Muscle layer of colon (tissue), 2 donors: ENCODE measurements around the gene RALGPS1.

Experiments used
- H3K27ac ChIP-seq: one replicate; pipeline ENCODE4 v1.7.0; 2013; ENCODE audit warnings: low read depth, mild to moderate bottlenecking, low read length, moderate library complexity
- H3K27me3 ChIP-seq, 2 donors: one replicate each; pipeline ENCODE4 v1.7.0; 2013; ENCODE audit warnings: low read length in 2 of 2, mild to moderate bottlenecking in 2 of 2; ENCODE audit not compliant: insufficient read depth in 2 of 2, control insufficient read depth in 1 of 2
- H3K36me3 ChIP-seq: one replicate; pipeline ENCODE4 v1.7.0; 2013; ENCODE audit warnings: mild to moderate bottlenecking, low read length; ENCODE audit not compliant: insufficient read depth
- H3K4me1 ChIP-seq: one replicate; pipeline ENCODE4 v1.7.0; 2013; ENCODE audit warnings: mild to moderate bottlenecking, low read length; ENCODE audit not compliant: insufficient read depth
- H3K4me3 ChIP-seq, 2 donors: one replicate each; pipeline ENCODE4 v1.7.0; 2013; ENCODE audit warnings: low read length in 2 of 2, low read depth in 1 of 2, mild to moderate bottlenecking in 1 of 2, moderate library complexity in 1 of 2
- H3K9ac ChIP-seq: one replicate; pipeline ENCODE4 v1.7.0; 2013; ENCODE audit warnings: low read length
- H3K9me3 ChIP-seq: one replicate; pipeline ENCODE4 v1.7.0; 2013; ENCODE audit warnings: mild to moderate bottlenecking, low read length
- donor health status: abdominal sarcoma.
- donor health status: Adenocarcinoma of cecum.

RALGPS1 gene

DNA sequence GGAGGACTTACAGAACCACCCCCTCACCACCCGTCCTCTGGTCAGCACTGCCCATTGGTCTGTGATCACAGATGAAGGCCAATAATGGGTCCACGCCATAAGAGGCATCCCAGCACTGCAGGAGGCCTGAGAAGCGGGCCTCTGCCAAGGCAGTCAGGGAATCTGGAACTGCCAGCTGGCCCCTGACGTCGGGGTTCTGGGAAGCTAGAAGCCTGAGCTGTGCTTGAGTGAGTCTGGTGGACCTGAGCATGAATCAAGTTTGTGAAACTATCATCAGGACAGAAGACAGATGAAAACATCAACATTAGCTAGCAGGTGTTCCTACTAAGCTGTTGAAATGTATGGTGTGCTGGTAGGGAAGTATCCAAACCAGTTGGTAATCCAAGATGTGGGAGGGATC is 200.0 kb downstream of the RALGPS1 start:
- H3K27ac ChIP-seq: peak overlapping the region; percentile 7
- peaks cover 73% of the 10 kb centered on the region for H3K4me1 ChIP-seq
- H3K27me3 ChIP-seq: no peaks in the 10 kb centered on the region
- H3K9ac ChIP-seq: no peak overlapping the region
- H3K9me3 ChIP-seq: no peaks in the 10 kb centered on the region
- peaks cover 5% of the 10 kb centered on the region for H3K36me3 ChIP-seq
- H3K4me3 ChIP-seq: no peak overlapping the region

DNA sequence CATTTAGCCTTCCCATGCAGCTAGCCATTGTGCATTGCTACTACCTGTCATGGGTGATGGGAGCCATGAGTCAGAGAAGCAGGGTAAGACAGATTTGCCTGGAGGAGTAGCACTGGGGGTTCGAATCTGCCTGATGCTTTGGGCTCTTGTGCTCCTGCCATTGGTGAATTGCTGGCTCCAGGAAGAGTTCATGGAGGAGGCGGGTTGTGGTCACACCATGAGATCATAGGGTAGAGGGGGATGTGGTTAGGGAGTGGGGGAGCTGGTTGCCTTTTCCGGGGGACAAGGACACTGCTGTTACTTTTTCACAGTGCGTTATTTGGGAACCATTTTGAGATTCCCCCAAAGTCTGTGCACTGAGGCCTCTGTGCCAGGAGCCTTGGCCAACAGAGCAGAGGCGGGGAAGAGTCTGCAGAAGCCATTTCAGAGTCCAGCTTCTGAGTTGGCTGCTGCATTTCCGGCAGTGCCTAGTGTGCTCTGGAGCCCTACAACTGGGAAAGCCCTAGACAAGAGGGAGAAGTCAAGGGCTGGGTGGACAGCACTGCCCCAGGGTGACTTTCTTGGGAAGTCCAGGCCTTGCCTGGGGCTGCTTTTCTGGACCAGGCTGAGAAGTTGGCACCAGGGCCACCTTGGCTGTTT is 201.6 kb downstream of the RALGPS1 start:
- Histone ChIP-seq H3K36me3 (peaks cover 5% of the 10 kb centered on the region), H3K27me3 (no peaks in the 10 kb centered on the region), H3K4me1 (peaks cover 77% of the 10 kb centered on the region), H3K27ac (peak overlapping the region; percentile 14), H3K9ac (no peak overlapping the region), H3K9me3 (no peaks in the 10 kb centered on the region), H3K4me3 (no peak overlapping the region)

DNA sequence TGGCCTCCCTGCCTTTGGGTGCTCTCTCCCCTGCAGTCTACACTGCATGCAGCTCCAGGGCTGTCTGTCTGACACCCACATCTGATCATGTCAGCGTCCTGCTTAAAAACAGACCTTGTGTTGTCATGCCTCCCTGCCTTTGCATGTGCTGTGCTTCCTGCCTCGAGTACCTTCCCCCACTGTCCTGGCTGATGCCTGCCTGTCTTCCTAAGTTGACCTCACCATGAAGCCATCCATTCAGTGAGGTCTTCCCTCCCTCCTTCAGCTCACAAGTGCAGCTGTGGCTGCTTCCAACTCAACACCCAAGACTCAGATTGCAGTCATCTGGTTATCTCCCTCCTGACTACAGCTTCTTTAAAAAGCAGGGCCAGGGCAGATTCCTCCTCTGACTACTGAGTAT is 202.4 kb downstream of the RALGPS1 start:
- no peak overlapping the region for H3K9ac ChIP-seq
- peaks cover 5% of the 10 kb centered on the region for H3K36me3 ChIP-seq
- no peaks in the 10 kb centered on the region for H3K9me3 ChIP-seq
- no peak overlapping the region for H3K27ac ChIP-seq
- peaks cover 71% of the 10 kb centered on the region for H3K4me1 ChIP-seq
- no peak overlapping the region for H3K4me3 ChIP-seq
- H3K27me3 ChIP-seq: no peaks in the 10 kb centered on the region

GRCh38 chr9:127117801-127118200 is 203.2 kb downstream of the RALGPS1 start:
- no peaks in the 10 kb centered on the region for H3K27me3 ChIP-seq
- no peaks in the 10 kb centered on the region for H3K9me3 ChIP-seq
- peaks cover 63% of the 10 kb centered on the region for H3K4me1 ChIP-seq
- peaks cover 5% of the 10 kb centered on the region for H3K36me3 ChIP-seq
- H3K9ac ChIP-seq: no peak overlapping the region
- H3K4me3 ChIP-seq: no peak overlapping the region
- H3K27ac ChIP-seq: no peak overlapping the region

GRCh38 chr9:127118597-127119319 is 204.2 kb downstream of the RALGPS1 start:
- no peak overlapping the region for H3K9ac ChIP-seq
- H3K4me1 ChIP-seq: peaks cover 61% of the 10 kb centered on the region
- peak overlapping the region in 1 of 2 donors; percentile 79 for H3K4me3 ChIP-seq

GRCh38 chr9:127119320-127119709 is 204.7 kb downstream of the RALGPS1 start:
- no peaks in the 10 kb centered on the region for H3K27me3 ChIP-seq

More at GRCh38 chr9:127118597-127119319, 204.2 kb downstream of the RALGPS1 start:
- no peaks in the 10 kb centered on the region for H3K27me3 ChIP-seq
- H3K27ac ChIP-seq: peak overlapping the region; percentile 19
- peaks cover 5% of the 10 kb centered on the region for H3K36me3 ChIP-seq
- no peaks in the 10 kb centered on the region for H3K9me3 ChIP-seq

GRCh38 chr9:127121628-127122175 is 207.1 kb downstream of the RALGPS1 start:
- Histone ChIP-seq H3K27ac (peak overlapping the region; percentile 99), H3K36me3 (peaks cover 5% of the 10 kb centered on the region), H3K4me1 (peaks cover 52% of the 10 kb centered on the region), H3K9ac (peak overlapping the region; percentile 84), H3K4me3 (peak overlapping the region; percentile 79 to 90), H3K27me3 (no peaks in the 10 kb centered on the region), H3K9me3 (no peaks in the 10 kb centered on the region)

More at GRCh38 chr9:127119320-127119709, 204.7 kb downstream of the RALGPS1 start:
- H3K4me1 ChIP-seq: peaks cover 61% of the 10 kb centered on the region
- peak overlapping the region; percentile 19 for H3K27ac ChIP-seq
- no peaks in the 10 kb centered on the region for H3K9me3 ChIP-seq
- no peak overlapping the region for H3K9ac ChIP-seq
- peaks cover 5% of the 10 kb centered on the region for H3K36me3 ChIP-seq
- H3K4me3 ChIP-seq: peak overlapping the region; percentile 26 to 79

DNA sequence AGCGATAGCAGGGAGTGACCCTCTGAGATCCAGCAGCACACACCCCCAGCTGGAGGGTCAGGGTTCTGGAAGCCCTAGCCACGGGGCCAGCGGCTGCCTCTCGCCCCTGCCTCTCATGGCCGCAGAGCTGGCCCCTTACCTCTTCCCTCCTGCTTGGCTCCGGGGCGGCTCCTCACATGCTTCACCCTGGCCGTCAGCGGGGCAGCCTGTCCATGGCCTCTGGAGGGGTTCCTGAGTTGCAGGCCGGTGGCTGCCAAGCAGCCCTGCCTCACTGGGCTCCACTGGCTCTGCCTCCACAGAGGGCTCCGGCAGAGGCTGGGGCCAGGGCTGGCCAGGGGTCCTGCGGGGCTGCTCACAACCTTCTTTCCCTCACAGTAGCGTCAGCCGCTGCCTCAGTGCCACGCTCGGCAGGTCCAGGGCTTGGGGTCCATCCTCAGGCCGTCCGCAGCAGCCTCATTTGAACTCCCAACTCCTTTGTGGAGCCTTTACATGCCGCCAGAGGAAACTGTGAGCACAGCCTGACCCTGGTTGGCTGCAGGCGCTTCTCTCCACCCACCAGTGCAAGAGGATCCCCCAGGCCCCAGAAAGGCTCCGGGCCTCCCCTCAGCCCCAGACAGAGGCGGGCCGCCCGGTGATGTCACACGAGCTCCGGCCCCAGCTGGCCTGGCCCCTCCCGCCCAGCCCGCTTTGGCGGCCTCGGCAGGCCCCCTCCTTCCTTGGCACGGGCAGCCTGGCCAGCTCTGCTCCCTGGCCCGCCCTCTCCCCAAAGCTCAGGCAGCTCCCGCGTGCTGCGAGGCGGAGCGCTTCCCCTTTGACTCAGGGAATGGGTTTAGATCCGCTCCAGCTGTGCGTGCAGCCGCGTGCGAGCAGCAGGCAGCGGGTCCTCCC is 207.8 kb downstream of the RALGPS1 start, which contains the start of gene ANGPTL2:
Gene ANGPTL2, minus strand, starts transcription at position 460 of the 888 bp plus-strand sequence. CDS start 13,904 bp downstream, outside the sequence.
- peaks cover 5% of the 10 kb centered on the region for H3K36me3 ChIP-seq
- H3K27me3 ChIP-seq: no peaks in the 10 kb centered on the region
- H3K9me3 ChIP-seq: no peaks in the 10 kb centered on the region
- H3K9ac ChIP-seq: peak within 1 kb of the TSS; percentile 84
- H3K4me3 ChIP-seq: peak within 1 kb of the TSS; percentile 79 to 90
- peak within 1 kb of the TSS; percentile 99 for H3K27ac ChIP-seq
- peaks cover 48% of the 10 kb centered on the region for H3K4me1 ChIP-seq

DNA sequence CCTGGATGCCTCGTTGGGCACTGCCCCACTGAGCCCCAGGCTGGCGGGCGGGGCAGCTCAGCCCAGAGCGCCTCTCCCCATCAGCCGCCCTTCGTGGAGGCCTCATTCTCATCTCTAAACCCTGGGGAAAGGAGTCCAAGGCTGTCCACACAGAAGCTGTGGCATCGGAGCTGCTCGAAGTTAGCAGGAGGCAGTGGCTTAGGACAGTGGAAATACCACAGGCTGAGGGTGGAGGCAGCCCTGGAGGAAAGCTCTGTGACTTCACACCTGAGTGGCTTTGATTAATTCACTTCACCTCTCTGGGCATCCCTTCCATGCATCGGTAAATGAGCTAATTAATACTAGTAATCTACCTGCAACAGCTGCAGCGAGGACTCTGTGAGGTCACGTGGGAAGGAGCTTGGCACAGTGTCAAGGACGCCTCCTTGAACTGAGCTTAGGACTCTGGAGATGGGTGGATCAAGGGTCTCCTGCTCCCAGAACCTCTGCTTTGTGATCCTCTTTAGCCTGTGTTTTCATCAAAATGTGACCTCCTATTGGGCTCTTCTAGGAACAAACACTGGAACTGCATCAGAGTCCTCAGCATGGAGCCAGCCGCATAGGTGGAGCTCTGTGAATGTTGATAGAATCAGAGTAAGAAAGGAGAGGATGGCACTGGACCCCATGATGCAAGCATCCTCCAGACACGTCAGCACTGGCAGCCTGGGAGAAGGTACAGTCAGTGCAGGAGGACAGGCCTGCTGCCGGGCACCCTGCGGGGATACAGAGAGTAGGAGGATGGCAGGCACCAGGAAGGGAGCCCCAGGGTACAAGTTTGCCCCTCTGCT is 208.7 kb downstream of the RALGPS1 start:
- H3K27me3 ChIP-seq: no peaks in the 10 kb centered on the region
- peaks cover 41% of the 10 kb centered on the region for H3K4me1 ChIP-seq
- H3K4me3 ChIP-seq: peak overlapping the region; percentile 51 to 90
- no peaks in the 10 kb centered on the region for H3K9me3 ChIP-seq
- peak overlapping the region; percentile 99 for H3K27ac ChIP-seq
- peaks cover 5% of the 10 kb centered on the region for H3K36me3 ChIP-seq
- peak overlapping the region; percentile 7 for H3K9ac ChIP-seq

GRCh38 chr9:127124111-127124531 is 209.5 kb downstream of the RALGPS1 start:
- Histone ChIP-seq H3K4me1 (peaks cover 32% of the 10 kb centered on the region), H3K36me3 (no peaks in the 10 kb centered on the region), H3K4me3 (no peak overlapping the region), H3K9me3 (no peaks in the 10 kb centered on the region), H3K9ac (no peak overlapping the region), H3K27me3 (no peaks in the 10 kb centered on the region), H3K27ac (peak overlapping the region; percentile 99)
